GM18526 (cell line): ENCODE results near the gene MOG.

ENCODE experiments used
- POLR2A ChIP-seq: IDR thresholded peaks from 3 replicates; pipeline ENCODE4 v1.6.1; 2011; ENCODE audit not compliant: insufficient read length; ENCODE audit errors: extremely low read depth

Gene MOG

DNA sequence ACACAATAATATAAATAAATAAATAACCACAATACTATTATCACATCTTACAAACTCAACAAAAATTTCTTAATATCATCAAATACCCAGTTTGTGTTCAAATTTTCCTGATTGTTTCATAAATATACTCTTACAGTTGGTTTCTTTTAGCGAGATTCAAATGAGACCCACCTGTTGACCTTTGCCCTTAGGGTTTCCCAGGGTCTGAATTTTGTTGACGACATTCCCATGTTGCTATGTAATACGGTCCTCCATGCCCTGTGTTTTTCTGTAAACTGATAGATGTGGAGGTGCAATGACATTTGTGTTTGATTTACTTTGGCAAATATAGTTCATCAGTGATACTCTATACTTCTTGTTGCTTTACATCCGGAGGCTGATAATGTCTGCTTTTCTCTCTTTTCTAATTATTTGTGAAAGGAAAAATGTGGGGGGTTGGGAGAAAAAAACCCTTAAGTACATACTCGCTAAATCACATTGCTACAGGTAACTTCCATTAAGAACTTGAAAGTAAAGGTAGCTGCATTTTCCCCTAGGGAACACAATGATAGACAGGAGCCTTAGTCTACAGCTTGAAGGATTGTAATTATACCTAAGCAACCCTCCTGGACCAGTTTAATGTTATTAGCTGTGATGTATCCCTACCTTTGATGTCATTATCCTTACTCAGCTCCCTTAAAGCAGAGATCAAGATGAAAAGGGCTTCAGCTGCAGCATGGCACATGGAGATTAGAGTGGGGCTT, 6.6 kb downstream of the MOG start:
- TF ChIP-seq POLR2A, result no peak

DNA sequence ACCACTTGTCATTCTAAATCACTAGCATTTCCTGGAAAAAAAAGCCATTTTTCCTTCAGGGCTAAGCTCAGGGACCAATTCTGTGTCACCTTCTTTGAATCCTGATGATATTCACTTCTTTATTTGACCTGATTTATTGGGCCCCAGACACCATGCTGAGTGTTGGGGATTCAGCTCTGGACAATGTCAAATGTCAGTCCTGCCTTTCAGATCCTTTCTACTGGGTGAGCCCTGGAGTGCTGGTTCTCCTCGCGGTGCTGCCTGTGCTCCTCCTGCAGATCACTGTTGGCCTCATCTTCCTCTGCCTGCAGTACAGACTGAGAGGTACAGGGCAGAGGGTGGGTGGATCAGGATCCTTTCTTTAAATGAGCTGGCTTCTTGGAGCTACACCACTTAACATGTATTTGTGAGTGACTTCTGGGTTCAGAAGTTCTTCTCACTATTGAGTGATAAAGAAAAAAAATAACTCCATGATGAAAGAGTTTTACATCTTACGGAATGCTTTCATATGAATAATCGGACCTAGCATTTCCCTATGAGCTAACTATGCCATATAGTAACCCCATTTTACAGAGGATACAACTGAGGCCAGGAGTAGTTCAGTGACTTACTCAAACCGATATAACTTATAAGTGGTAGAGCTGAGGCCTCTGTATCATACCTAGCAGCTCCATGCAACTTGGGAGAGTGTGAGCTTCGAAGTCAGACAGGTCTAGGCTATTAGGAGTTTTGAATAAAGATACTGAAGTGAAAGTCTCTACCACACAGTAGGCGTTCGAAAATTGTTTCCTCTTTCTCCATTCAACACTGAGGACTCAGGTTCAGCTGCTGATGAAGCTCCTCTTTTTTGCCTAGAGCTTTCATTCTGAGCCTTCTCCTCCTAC, 9.3 kb downstream of the MOG start:
- TF ChIP-seq POLR2A, result no peak

DNA sequence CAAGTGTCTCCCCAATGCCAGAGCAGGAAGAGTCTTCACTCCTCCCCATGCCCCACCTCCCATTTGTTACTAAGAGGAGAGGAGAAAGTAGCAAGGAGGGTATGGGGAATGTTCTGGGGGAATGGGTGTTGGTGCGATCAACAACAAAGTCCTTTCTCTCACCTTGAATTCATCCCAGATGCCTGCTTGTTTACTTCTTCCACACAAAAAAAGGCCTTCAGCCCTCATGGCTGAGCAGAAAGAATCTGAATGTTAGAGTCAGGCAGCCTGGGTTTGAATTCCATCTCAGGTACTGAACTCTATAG, 9.9 kb downstream of the MOG start:
- TF ChIP-seq POLR2A, result no peak

DNA sequence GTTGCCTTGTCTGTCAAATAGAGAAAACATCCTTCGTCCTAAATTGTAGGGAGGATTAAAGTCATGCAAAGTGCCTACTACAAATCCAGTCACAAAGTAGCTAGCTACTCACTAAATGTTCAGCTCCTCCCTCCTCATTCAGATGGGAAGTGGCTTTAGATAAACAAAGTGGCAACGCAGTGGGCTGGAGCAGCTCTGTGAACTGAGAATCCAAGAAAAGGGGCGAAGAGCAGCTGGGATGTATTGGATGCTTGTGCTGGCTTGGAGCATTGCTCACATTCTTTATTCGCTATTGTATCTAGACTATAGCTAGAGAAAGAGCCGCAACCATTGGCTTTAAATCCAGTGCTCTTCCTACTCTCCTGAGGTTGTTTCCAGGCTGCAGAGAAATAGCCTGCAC, 10.3 kb downstream of the MOG start:
- TF ChIP-seq POLR2A, result no peak

DNA sequence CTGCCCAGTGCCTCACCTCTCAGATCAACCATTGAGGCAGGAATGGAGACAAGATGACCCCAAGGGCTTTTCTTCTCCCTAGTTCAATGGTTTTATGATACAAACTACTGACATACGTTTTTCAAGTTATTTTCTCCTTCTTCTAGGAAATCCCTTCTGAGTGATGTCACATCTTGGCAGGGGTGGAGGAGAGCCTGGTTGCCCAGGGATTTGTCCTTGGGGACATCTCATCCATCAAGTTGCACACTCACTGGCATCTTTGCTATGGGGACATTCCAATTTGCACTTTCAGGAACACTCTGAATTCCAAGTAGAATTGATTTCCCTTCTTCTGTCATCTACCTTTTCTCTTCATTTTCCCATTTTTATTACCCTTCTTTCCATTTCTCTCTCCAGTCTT, 14.1 kb downstream of the MOG start:
- no peak for TF ChIP-seq POLR2A

DNA sequence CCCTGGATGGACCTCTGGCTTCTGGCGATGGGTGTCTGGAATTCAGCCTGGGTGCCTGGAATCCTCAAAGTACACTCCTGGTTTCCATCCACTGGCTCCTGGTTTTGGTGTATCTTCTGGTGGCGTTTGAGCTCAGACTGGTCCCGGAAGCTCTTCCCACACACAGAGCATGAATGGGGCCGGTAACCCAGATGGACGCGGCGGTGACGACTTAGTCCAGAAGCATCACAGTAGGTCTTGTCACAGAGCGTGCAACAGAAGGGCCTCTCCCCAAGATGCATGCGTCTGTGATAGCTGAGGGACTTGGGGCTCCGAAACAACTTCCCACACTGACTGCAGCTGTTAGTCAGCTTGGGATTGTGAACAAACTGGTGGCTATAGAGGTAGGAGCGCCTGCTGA, 16.3 kb downstream of the MOG start:
- no peak for TF ChIP-seq POLR2A

DNA sequence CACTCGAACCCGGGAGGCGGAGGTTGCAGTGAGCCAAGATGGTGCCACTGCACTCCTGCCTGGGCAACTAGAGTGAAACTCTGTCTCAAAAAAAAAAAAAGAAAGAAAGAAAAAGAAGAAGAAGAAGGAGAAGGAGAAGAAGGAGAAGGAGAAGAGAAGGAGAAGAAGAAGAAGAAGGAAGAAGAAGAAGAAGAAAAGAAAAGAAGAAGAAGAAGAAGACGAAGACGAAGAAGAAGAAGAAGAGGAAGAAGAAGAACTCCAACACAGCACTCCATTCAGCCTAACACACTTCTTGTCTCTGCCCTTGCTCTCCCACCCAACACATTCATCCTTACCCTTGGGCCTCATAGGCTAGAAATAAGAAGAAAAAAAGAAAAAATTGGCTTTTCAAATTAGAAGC, 17.1 kb downstream of the MOG start:
- no peak for TF ChIP-seq POLR2A

DNA sequence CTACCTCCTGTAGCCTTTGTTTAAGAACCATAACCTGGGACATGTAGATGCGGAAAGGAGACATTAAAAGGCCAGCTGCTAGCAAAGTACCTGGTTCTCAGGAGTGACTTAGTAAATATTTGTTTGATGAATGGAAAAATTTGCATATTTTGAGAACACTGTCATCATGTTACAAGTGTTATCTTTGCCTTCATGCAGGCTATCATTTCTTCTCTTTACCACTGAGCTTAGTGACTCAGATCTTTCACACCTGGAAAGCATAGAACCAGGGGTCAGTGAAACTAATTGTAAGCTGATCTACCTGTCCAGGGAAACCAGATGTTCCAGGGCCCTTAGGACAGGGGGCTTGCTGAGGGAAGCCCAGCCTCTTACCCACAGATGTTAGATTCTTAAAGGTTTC, 18.7 kb downstream of the MOG start:
- no peak for TF ChIP-seq POLR2A

DNA sequence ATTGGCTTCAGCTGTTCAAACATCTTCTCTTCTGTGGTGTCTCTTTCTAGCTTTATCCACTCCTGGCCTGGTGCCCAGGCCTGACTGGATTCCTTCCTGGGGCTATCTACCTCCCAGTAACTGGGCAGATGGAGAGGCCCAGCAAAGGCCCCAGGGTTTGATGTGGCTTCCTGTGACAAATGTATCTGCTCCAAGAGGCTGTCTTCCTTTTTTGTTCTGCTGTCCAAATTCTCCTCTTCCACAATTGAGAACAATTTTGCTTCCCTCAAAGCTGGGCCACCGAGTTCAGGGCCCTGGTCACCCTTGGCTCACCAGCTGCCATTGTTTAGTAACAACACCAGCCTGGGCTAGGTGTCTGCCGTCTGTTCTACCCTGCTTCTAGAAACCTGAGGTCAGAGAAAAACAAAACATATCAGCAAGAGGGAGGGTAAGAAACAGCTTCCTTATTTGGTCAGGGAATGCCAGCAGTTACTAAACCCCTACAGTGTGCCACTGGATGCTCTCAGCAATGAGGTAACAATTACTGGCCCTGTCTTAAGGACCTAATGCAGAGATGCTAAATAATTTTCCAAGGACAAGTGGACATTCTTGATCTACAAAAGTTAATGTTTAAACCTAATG, 20.2 kb downstream of the MOG start:
- TF ChIP-seq POLR2A, result no peak

DNA sequence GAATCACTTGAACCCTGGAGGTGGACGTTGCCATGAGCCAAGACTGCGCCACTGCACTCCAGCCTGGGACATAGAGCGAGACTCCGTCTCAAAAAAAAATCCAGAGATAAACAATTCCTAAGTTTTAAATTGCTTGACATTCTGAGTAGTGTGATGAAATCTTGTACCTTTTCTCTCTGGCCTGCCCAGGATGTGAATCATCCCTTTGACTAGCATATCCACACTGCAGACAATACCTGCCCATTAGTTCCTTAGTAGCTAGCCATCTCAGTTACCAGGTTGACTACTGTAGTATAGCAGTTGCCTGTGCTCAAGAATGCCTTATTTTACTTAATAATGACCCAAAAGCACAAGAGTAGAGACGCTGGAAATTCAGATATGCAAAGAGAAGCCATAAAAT, 21.2 kb downstream of the MOG start:
- no peak for TF ChIP-seq POLR2A

DNA sequence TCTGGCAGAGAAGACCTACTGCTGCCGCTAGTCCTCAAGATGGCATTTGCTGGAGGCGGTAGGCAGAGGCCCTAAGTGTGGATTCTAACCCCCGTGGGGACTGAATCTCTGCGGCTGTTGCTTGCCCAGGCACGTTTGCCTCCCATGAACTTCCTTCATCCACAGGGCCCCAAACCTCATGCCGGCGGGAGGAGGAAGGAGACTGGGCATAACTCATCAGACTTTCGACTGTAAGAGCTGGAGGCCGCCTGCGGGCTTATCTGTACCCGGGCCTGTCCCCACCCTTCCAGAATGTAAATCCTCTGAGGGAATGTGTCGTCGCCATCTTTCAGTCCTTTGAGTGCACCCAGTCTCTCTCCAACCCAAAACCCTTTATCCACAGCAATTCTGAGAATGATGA, 23.1 kb downstream of the MOG start:
- TF ChIP-seq POLR2A, result no peak

DNA sequence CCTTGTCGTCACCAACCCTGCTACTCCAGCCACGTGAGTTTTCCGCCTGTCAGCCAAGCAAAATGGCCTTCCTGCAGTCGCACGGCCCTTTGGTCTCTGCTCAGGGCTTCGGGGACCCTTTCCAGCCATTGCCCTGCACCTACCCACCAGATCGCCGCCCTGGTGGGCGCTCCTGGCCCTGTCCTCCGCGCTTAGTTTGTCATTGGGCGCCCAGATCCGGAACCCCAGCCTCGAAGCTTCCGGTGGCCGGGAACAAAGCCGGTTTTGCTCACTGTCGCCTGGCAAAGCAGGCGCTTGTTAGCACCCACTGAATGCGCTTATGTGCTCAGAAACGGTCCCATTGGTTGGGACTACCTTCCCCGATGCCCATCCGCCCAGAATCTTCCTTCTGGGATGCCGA, 23.5 kb downstream of the MOG start:
- no peak for TF ChIP-seq POLR2A

DNA sequence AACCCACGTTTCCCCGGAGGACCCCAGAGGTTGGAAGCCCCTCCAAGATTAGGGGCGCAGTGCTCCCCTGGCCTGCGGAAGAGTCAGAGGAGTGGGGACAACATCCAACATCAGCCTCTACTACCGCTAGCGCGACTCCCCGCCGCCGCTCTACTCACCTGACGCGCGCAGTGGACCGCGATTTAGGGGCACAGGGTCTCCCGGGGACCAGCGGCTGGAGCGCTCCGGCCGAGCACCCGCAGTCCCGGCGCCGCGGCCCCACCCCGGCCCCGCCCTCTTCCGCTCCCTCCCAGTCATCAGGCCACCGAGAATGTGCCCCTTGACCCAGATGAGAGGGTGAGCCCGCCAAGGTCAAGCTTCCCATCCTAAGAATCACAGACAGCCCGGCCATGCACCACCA, 24.0 kb downstream of the MOG start, which contains the start of gene ZFP57:
ZFP57 (minus strand) TSS at position 249 of the 400 bp plus-strand sequence. CDS start 4,149 bp downstream, outside the sequence.
- peak; percentile 27 for TF ChIP-seq POLR2A

DNA sequence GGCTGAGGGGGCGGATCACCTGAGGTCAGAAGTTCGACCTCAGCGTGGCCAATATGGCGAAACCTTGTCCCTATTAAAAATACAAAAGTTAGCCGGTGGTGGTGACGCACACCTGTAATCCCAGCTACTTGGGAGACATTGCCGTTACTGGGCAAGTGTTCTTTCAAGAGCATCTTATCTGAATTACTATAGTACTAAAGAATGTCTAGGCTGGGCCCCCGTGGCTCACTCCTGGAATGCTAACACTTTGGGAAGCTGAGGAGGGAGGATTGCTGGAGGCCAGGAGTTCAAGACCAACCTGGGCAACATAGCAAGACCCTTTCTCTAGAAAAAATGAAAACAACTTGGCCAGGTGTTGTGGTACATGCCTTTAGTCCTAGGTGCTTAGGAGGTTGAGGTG, 24.9 kb downstream of the MOG start:
- TF ChIP-seq POLR2A, result no peak

DNA sequence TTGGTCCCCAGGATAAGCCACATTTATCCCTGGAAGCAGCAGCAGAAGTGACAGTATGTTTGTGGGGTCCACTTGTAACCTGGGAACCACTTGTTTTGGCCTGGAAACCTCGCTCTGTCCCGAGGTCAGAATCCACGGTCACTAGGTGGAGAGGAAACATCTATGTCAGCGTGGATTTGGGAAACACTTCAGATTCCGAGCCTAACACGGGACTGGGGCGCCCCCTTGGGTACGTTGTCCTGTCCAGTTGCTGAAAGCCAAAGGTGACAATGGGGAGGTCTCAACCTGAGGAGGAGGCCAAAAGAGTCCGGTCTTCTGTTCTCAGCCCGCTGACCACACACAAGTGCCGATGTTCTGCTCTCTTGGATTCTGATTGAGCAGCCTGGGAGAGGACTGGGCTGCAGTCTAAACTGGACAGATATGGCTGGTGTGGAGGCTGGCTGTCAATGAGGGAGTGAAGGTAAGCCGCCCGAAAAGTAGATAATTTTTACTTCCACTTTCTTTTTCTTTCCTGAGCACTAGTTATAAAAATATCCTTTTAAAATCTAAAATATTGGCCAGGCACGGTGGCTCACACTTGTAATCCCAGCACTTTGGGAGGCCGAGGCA, 28.9 kb downstream of the MOG start:
- TF ChIP-seq POLR2A, result no peak

DNA sequence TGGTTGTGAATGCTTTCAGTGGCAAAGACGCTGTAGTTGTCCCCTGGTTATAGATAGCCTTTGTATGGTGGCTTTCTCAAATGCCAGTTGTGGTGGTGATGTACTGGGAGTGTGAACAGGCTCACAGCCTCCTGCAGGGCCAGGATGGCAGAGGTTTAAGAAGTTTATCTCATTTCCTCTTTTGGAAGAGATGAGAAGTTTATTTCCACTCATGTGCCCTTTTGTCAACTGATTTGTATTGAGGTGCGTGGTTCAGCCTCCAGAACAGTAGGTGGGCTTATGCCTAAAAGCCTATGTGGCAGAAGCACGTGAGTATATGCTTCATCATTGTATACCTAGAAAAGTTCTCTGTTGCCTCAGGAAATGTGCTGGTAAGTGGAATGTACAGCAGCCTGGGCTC, 37.7 kb downstream of the MOG start:
- no peak for TF ChIP-seq POLR2A
